ENCODE results near the gene ASB8.

The ASB8 gene

DNA sequence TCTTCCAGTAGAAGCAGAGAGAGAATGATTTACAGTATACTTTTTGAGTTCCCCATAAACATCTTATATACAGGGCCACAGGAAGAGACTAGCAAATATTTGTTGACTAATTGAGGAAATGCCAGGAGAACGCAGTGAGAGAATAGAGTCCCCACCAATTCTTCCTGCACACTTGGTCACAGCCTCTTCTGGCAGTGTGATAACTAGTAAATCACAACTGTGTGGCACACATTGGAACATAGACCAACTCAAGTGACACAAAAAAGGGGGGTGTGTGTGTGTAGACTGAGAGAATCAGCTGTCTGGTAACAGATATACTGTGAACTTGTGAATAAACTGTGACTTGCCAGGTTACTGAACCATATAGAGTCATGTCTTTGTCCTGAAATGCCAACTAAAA is 27.9 kb downstream of the ASB8 start:
- no peak for DNase-seq
- Histone ChIP-seq H3K27me3 (ENCODE audit: control insufficient read depth in 1 of 2, insufficient read depth in 1 of 2, low read length in 2 of 2) (no peaks in the 10 kb centered on the region), H3K4me1 (ENCODE audit: control insufficient read depth, insufficient read depth, low read depth, low read length) (no peaks in the 10 kb centered on the region), H3K14ac (ENCODE audit: low read length in 2 of 2) (no peak overlapping the region), H3K4me2 (ENCODE audit: low read length, poor library complexity, severe bottlenecking) (no peak overlapping the region), H3K27ac (ENCODE audit: low read length, poor library complexity, severe bottlenecking) (no peak overlapping the region), H3K18ac (ENCODE audit: low read depth in 1 of 2, low read length in 2 of 2) (no peak overlapping the region), H2AFZ (ENCODE audit: low read depth, low read length) (no peak overlapping the region), H2BK120ac (ENCODE audit: low read depth, low read length) (no peak overlapping the region), H3K4ac (ENCODE audit: low read depth in 1 of 2, low read length in 2 of 2) (no peak overlapping the region), H3K36me3 (ENCODE audit: control insufficient read depth in 1 of 2, insufficient read depth in 2 of 2, low read depth in 1 of 2, low read length in 2 of 2) (peaks cover 23 to 95% of the 10 kb centered on the region in 2 experiments), H3K9me3 (ENCODE audit: control insufficient read depth, low read length) (no peaks in the 10 kb centered on the region), H3K79me1 (replicated peaks; ENCODE audit: low read length, poor library complexity, severe bottlenecking) (peaks cover 27% of the 10 kb centered on the region), H4K91ac (ENCODE audit: low read length) (no peak overlapping the region), H2BK15ac (ENCODE audit: low read depth, poor library complexity, severe bottlenecking) (no peak overlapping the region), H4K8ac (ENCODE audit: low read length) (no peak overlapping the region), H2BK5ac (ENCODE audit: low read depth, low read length, poor library complexity, severe bottlenecking) (no peak overlapping the region), H3K4me3 (ENCODE audit: insufficient read depth in 1 of 2, low read depth in 1 of 2, low read length in 2 of 2) (no peak overlapping the region), H2BK12ac (ENCODE audit: low read length in 2 of 2) (no peak overlapping the region), H2AK5ac (ENCODE audit: low read length, severe bottlenecking) (no peak overlapping the region), H3K23ac (ENCODE audit: low read length in 2 of 2) (no peak overlapping the region), H3K9ac (ENCODE audit: low read length) (no peak overlapping the region)
- WGBS, result no CpG with 5 or more reads among the region's 1 CpG

DNA sequence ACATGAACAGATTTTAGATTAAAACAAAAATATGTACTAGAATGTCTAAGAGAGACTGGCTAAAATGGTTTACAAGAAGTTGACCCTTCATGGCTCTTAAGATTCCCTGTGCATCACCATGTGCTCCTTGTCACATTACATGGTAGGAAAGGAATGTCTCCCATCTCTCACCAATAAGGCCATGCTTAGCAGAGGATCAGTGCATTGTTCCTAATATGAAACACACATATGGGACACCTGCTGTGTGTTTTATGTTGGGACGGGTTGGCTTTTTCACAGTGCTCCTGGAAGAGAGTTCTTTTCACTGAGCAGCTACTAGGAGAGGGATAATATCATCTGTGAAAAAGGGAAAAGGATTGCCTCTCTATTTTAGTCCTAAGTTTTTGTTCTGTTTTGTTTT is 28.5 kb downstream of the ASB8 start:
- DNase-seq, result peak; percentile 25
- H4K8ac ChIP-seq (ENCODE audit: low read length), result no peak overlapping the region
- H3K23ac ChIP-seq (ENCODE audit: low read length in 2 of 2), result no peak overlapping the region
- no peak overlapping the region for H3K14ac ChIP-seq (ENCODE audit: low read length in 2 of 2)
- H3K4me3 ChIP-seq (ENCODE audit: insufficient read depth in 1 of 2, low read depth in 1 of 2, low read length in 2 of 2), result no peak overlapping the region
- no peak overlapping the region for H3K9ac ChIP-seq (ENCODE audit: low read length)
- no peak overlapping the region for H3K4ac ChIP-seq (ENCODE audit: low read depth in 1 of 2, low read length in 2 of 2)
- peaks cover 28% of the 10 kb centered on the region for H3K79me1 ChIP-seq (replicated peaks; ENCODE audit: low read length, poor library complexity, severe bottlenecking)
- H3K36me3 ChIP-seq (ENCODE audit: control insufficient read depth in 1 of 2, insufficient read depth in 2 of 2, low read depth in 1 of 2, low read length in 2 of 2), result peaks cover 17 to 95% of the 10 kb centered on the region in 2 experiments
- H2AFZ ChIP-seq (ENCODE audit: low read depth, low read length), result no peak overlapping the region
- H3K4me1 ChIP-seq (ENCODE audit: control insufficient read depth, insufficient read depth, low read depth, low read length), result no peaks in the 10 kb centered on the region
- H2BK120ac ChIP-seq (ENCODE audit: low read depth, low read length), result no peak overlapping the region
- H3K27ac ChIP-seq (ENCODE audit: low read length, poor library complexity, severe bottlenecking), result no peak overlapping the region
- H3K4me2 ChIP-seq (ENCODE audit: low read length, poor library complexity, severe bottlenecking), result no peak overlapping the region
- H2BK15ac ChIP-seq (ENCODE audit: low read depth, poor library complexity, severe bottlenecking), result no peak overlapping the region
- H3K9me3 ChIP-seq (ENCODE audit: control insufficient read depth, low read length), result no peaks in the 10 kb centered on the region
- no peak overlapping the region for H2BK5ac ChIP-seq (ENCODE audit: low read depth, low read length, poor library complexity, severe bottlenecking)
- H3K18ac ChIP-seq (ENCODE audit: low read depth in 1 of 2, low read length in 2 of 2), result no peak overlapping the region
- H2BK12ac ChIP-seq (ENCODE audit: low read length in 2 of 2), result no peak overlapping the region
- no peak overlapping the region for H4K91ac ChIP-seq (ENCODE audit: low read length)
- no peaks in the 10 kb centered on the region for H3K27me3 ChIP-seq (ENCODE audit: control insufficient read depth in 1 of 2, insufficient read depth in 1 of 2, low read length in 2 of 2)
- H2AK5ac ChIP-seq (ENCODE audit: low read length, severe bottlenecking), result no peak overlapping the region
- 89% methylated on average over 1 of the region's 1 CpG for whole genome bisulfite sequencing

DNA sequence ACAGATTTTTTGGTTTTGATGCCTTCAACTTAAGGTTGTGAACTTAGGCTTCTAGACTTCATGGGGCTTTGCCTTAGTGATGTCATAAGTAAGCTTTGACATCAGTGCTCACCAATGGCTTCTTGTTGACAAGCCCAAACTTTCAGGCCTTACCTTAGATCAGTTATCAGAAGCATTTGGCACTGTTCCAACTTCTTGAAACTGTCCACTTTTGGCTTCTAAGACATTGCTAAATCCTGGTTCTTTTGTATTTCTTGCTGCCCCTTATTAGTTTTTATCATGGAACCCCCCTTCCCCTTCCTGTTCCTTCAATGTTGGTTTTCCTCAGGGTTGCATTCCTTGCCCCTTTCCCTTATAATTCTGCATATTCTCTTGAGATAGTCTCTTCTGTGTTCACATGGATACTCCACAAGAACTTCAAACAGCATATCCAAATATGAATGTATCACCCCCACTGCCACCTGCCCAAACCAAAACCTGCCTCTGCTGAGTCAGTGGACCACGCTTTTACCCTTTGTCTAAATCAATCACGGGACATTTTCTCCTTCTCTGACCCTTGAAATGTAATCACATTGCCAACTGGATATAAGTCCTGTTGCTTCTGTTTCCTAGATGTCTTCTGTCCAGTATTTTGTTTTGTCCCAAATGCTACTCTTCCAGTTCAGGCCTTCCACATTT is 30.2 kb downstream of the ASB8 start:
- H3K36me3 ChIP-seq (ENCODE audit: control insufficient read depth in 1 of 2, insufficient read depth in 2 of 2, low read depth in 1 of 2, low read length in 2 of 2), result peaks cover 5 to 92% of the 10 kb centered on the region in 2 experiments
- peaks cover 34% of the 10 kb centered on the region for H3K79me1 ChIP-seq (replicated peaks; ENCODE audit: low read length, poor library complexity, severe bottlenecking)
- H3K9ac ChIP-seq (ENCODE audit: low read length), result no peak overlapping the region
- no peak overlapping the region for H3K18ac ChIP-seq (ENCODE audit: low read depth in 1 of 2, low read length in 2 of 2)
- no peak overlapping the region for H3K14ac ChIP-seq (ENCODE audit: low read length in 2 of 2)
- no peaks in the 10 kb centered on the region for H3K27me3 ChIP-seq (ENCODE audit: control insufficient read depth in 1 of 2, insufficient read depth in 1 of 2, low read length in 2 of 2)
- H2BK120ac ChIP-seq (ENCODE audit: low read depth, low read length), result no peak overlapping the region
- H4K91ac ChIP-seq (ENCODE audit: low read length), result no peak overlapping the region
- H3K4me2 ChIP-seq (ENCODE audit: low read length, poor library complexity, severe bottlenecking), result no peak overlapping the region
- no peak overlapping the region for H2BK5ac ChIP-seq (ENCODE audit: low read depth, low read length, poor library complexity, severe bottlenecking)
- no peak overlapping the region for H3K27ac ChIP-seq (ENCODE audit: low read length, poor library complexity, severe bottlenecking)
- H3K4me1 ChIP-seq (ENCODE audit: control insufficient read depth, insufficient read depth, low read depth, low read length), result no peaks in the 10 kb centered on the region
- H2AFZ ChIP-seq (ENCODE audit: low read depth, low read length), result no peak overlapping the region
- DNase-seq, result no peak
- no peaks in the 10 kb centered on the region for H3K9me3 ChIP-seq (ENCODE audit: control insufficient read depth, low read length)
- 98% methylated on average over 2 of the region's 2 CpGs for WGBS
- no peak overlapping the region for H2BK15ac ChIP-seq (ENCODE audit: low read depth, poor library complexity, severe bottlenecking)
- H3K23ac ChIP-seq (ENCODE audit: low read length in 2 of 2), result no peak overlapping the region
- H4K8ac ChIP-seq (ENCODE audit: low read length), result no peak overlapping the region
- H3K4ac ChIP-seq (ENCODE audit: low read depth in 1 of 2, low read length in 2 of 2), result no peak overlapping the region
- no peak overlapping the region for H2BK12ac ChIP-seq (ENCODE audit: low read length in 2 of 2)
- H3K4me3 ChIP-seq (ENCODE audit: insufficient read depth in 1 of 2, low read depth in 1 of 2, low read length in 2 of 2), result no peak overlapping the region
- H2AK5ac ChIP-seq (ENCODE audit: low read length, severe bottlenecking), result no peak overlapping the region

DNA sequence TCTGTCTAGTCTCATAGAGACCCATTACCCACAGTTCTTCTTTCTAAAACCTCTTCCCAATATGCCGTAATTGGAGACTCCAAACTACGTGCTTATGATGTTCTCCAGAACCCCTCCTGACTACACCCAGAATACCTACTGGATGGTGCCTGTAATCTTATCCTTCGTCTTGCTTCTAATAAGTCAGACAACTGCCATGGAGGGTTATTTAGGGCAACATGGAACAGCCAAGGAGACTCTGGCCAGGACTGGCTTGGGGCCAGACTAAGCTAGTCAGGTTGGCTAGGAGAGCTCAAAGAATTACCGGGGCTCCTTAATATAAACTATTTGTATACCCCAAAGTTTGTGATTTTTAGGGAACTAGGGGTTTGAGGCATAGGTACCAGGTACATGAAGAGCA is 31.3 kb downstream of the ASB8 start:
- no peaks in the 10 kb centered on the region for H3K9me3 ChIP-seq (ENCODE audit: control insufficient read depth, low read length)
- H3K79me1 ChIP-seq (replicated peaks; ENCODE audit: low read length, poor library complexity, severe bottlenecking), result peaks cover 32% of the 10 kb centered on the region
- H2BK5ac ChIP-seq (ENCODE audit: low read depth, low read length, poor library complexity, severe bottlenecking), result no peak overlapping the region
- no peak overlapping the region for H3K4me2 ChIP-seq (ENCODE audit: low read length, poor library complexity, severe bottlenecking)
- no peak overlapping the region for H3K27ac ChIP-seq (ENCODE audit: low read length, poor library complexity, severe bottlenecking)
- no peaks in the 10 kb centered on the region for H3K27me3 ChIP-seq (ENCODE audit: control insufficient read depth in 1 of 2, insufficient read depth in 1 of 2, low read length in 2 of 2)
- H2BK12ac ChIP-seq (ENCODE audit: low read length in 2 of 2), result no peak overlapping the region
- no peak overlapping the region for H3K4ac ChIP-seq (ENCODE audit: low read depth in 1 of 2, low read length in 2 of 2)
- no peak overlapping the region for H4K91ac ChIP-seq (ENCODE audit: low read length)
- no peak overlapping the region for H2AFZ ChIP-seq (ENCODE audit: low read depth, low read length)
- H3K4me1 ChIP-seq (ENCODE audit: control insufficient read depth, insufficient read depth, low read depth, low read length), result no peaks in the 10 kb centered on the region
- H3K18ac ChIP-seq (ENCODE audit: low read depth in 1 of 2, low read length in 2 of 2), result no peak overlapping the region
- no peak overlapping the region for H3K14ac ChIP-seq (ENCODE audit: low read length in 2 of 2)
- no peak overlapping the region for H2AK5ac ChIP-seq (ENCODE audit: low read length, severe bottlenecking)
- H3K23ac ChIP-seq (ENCODE audit: low read length in 2 of 2), result no peak overlapping the region
- DNase-seq, result no peak
- H2BK15ac ChIP-seq (ENCODE audit: low read depth, poor library complexity, severe bottlenecking), result no peak overlapping the region
- H3K9ac ChIP-seq (ENCODE audit: low read length), result no peak overlapping the region
- no peak overlapping the region for H2BK120ac ChIP-seq (ENCODE audit: low read depth, low read length)
- peaks cover 0 to 81% of the 10 kb centered on the region in 2 experiments for H3K36me3 ChIP-seq (ENCODE audit: control insufficient read depth in 1 of 2, insufficient read depth in 2 of 2, low read depth in 1 of 2, low read length in 2 of 2)
- H4K8ac ChIP-seq (ENCODE audit: low read length), result no peak overlapping the region
- H3K4me3 ChIP-seq (ENCODE audit: insufficient read depth in 1 of 2, low read depth in 1 of 2, low read length in 2 of 2), result no peak overlapping the region
- 91% methylated on average over 4 of the region's 4 CpGs for WGBS
